Measurements from ENCODE around the gene NLRP1. TPM values are rescaled to one million over a fixed set of nuclear protein-coding genes. Genes with fewer than 3 reads are reported as not detected.
A peak's percentile ranks its signal among the peaks of the same experiment; 100 is the strongest.

The NLRP1 gene
- total RNA-seq, 2 donors from 2014 or later, result 62.7 to 73.2 TPM

DNA sequence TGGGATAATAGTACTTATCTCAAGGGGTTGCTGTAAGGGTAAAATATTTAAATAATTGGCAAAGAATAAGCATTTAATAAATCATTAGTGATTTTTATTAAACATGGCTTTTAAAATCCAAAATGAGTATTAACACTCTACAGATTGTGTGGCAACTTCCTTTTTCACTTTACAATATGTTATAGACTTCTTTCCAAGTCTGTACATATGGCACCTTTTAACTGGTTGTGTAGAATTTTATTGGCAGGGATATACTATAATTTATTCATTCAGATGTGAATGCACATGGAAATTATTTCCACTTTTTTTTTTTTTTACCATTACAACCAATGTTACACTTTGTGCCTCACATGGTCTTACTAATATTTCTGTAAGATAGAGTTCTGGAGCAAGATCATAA, 15.7 kb upstream of the NLRP1 start:
- Histone ChIP-seq H3K4me3 (no peak overlapping the region), H3K36me3 (no peaks in the 10 kb centered on the region), H3K27me3 (replicated peaks; ENCODE audit: insufficient read depth) (no peaks in the 10 kb centered on the region), H3K4me1 (ENCODE audit: control insufficient read depth in 1 of 2, low read depth in 2 of 2) (no peaks in the 10 kb centered on the region), H3K27ac (no peak overlapping the region), H3K9me3 (no peaks in the 10 kb centered on the region)
- TF ChIP-seq CTCF (IDR thresholded peaks at IDR 0.05), result no peak
- no peak for ATAC-seq (ENCODE audit: insufficient number of reproducible peaks, low FRiP score, low read depth)
- no peak for DNase-seq (ENCODE audit: low spot score)

DNA sequence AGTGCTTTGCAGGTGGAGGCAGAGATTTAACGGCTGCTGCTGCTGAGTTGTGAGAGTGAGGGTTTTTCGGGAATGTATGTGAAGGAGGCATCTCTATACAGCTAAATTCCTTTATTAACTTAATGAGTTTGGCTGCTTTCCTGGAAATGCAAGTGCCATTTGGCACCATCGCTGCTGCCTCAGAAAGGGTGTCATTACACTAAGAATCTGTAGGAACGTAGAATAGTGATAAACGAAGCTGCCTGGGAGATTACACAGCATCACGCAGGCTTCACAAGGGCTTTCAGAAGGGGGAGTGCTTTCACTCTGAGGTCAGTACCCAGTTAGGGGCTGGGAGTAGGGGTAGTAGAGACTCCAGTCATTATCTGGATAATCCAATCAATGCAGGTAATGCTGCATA, 14.1 kb upstream of the NLRP1 start:
- DNase-seq (ENCODE audit: low spot score), result no peak
- H3K27me3 ChIP-seq (replicated peaks; ENCODE audit: insufficient read depth), result no peaks in the 10 kb centered on the region
- no peak for ATAC-seq (ENCODE audit: insufficient number of reproducible peaks, low FRiP score, low read depth)
- H3K27ac ChIP-seq, result no peak overlapping the region
- H3K36me3 ChIP-seq, result no peaks in the 10 kb centered on the region
- TF ChIP-seq CTCF (IDR thresholded peaks at IDR 0.05), result no peak
- no peaks in the 10 kb centered on the region for H3K9me3 ChIP-seq
- no peak overlapping the region for H3K4me3 ChIP-seq
- no peaks in the 10 kb centered on the region for H3K4me1 ChIP-seq (ENCODE audit: control insufficient read depth in 1 of 2, low read depth in 2 of 2)

- DNase-seq (ENCODE audit: low spot score) (no peak), ATAC-seq (ENCODE audit: insufficient number of reproducible peaks, low FRiP score, low read depth) (no peak)
These were observed 12.1 kb upstream of the NLRP1 start for GRCh38 chr17:5596421-5596820.

GRCh38 chr17:5595831-5596230, 11.5 kb upstream of the NLRP1 start:
- no peaks in the 10 kb centered on the region for H3K27me3 ChIP-seq (replicated peaks; ENCODE audit: insufficient read depth)
- ATAC-seq (ENCODE audit: insufficient number of reproducible peaks, low FRiP score, low read depth) (no peak), DNase-seq (ENCODE audit: low spot score) (no peak)
- H3K4me3 ChIP-seq, result no peak overlapping the region
- TF ChIP-seq CTCF (IDR thresholded peaks at IDR 0.05), result no peak
- H3K27ac ChIP-seq, result no peak overlapping the region
- H3K4me1 ChIP-seq (ENCODE audit: control insufficient read depth in 1 of 2, low read depth in 2 of 2), result no peaks in the 10 kb centered on the region
- H3K9me3 ChIP-seq, result no peaks in the 10 kb centered on the region
- H3K36me3 ChIP-seq, result no peaks in the 10 kb centered on the region

More at GRCh38 chr17:5596421-5596820, 12.1 kb upstream of the NLRP1 start:
- H3K9me3 ChIP-seq, result no peaks in the 10 kb centered on the region
- H3K27ac ChIP-seq, result no peak overlapping the region
- TF ChIP-seq CTCF (IDR thresholded peaks at IDR 0.05), result no peak
- H3K36me3 ChIP-seq, result no peaks in the 10 kb centered on the region
- no peaks in the 10 kb centered on the region for H3K4me1 ChIP-seq (ENCODE audit: control insufficient read depth in 1 of 2, low read depth in 2 of 2)
- no peaks in the 10 kb centered on the region for H3K27me3 ChIP-seq (replicated peaks; ENCODE audit: insufficient read depth)
- H3K4me3 ChIP-seq, result no peak overlapping the region

GRCh38 chr17:5592382-5592781, 8.1 kb upstream of the NLRP1 start:
- DNase-seq (ENCODE audit: low spot score), result no peak
- Histone ChIP-seq H3K27ac (no peak overlapping the region), H3K4me3 (no peak overlapping the region), H3K9me3 (no peaks in the 10 kb centered on the region), H3K27me3 (replicated peaks; ENCODE audit: insufficient read depth) (no peaks in the 10 kb centered on the region), H3K36me3 (no peaks in the 10 kb centered on the region), H3K4me1 (ENCODE audit: control insufficient read depth in 1 of 2, low read depth in 2 of 2) (no peaks in the 10 kb centered on the region)
- ATAC-seq (ENCODE audit: insufficient number of reproducible peaks, low FRiP score, low read depth), result no peak
- peak; percentile 59 for TF ChIP-seq CTCF (IDR thresholded peaks at IDR 0.05)

All from thoracic aorta (tissue), 2 donors.